SK-N-MC (cell line): Measurements from ENCODE around the gene PDE7B.

Source experiments
- DNase-seq: peaks from one replicate; pipeline ENCODE4 v3.0.0-alpha.2; 2011; ENCODE audit warnings: low read depth, low spot score
- H3K27ac ChIP-seq: fragments of 200-600 bp; sonication (generic); 2 replicates; pipeline ENCODE4 v1.5.1; 2016; ENCODE audit warnings: mixed run types
- H3K36me3 ChIP-seq: fragments of 200-600 bp; sonication (generic); 2 replicates; pipeline ENCODE4 v1.6.1; 2017; ENCODE audit warnings: antibody characterized with exemption, low read length, mixed read lengths; ENCODE audit not compliant: insufficient read depth
- H3K4me3 ChIP-seq: fragments of 200-600 bp; sonication (generic); 2 replicates; pipeline ENCODE4 v1.5.1; 2016
- H3K9ac ChIP-seq: fragments of 200-600 bp; sonication (generic); 2 replicates; pipeline ENCODE4 v1.8.0; 2017; ENCODE audit warnings: mixed run types, mixed read lengths; ENCODE audit not compliant: insufficient read length
- H3K9me3 ChIP-seq: fragments of 200-600 bp; sonication (generic); 2 replicates; pipeline ENCODE4 v1.6.1; 2017; ENCODE audit warnings: low read depth, mild to moderate bottlenecking, antibody characterized with exemption, low read length, moderate library complexity, mixed read lengths
- EZH2 ChIP-seq: fragments of 200-600 bp; sonication (generic); IDR thresholded peaks from one replicate; pipeline ENCODE4 v1.6.1; 2017; ENCODE audit warnings: antibody characterized with exemption
- FOXP2 ChIP-seq: optimal IDR thresholded peaks from 2 replicates; pipeline ENCODE3; 2011; ENCODE audit warnings: mild to moderate bottlenecking, moderate library complexity; ENCODE audit not compliant: insufficient read depth; ENCODE audit errors: extremely low read length, control extremely low read depth
- POLR2AphosphoS5 ChIP-seq: IDR thresholded peaks from 2 replicates; pipeline ENCODE4 v1.6.1; 2012; ENCODE audit warnings: mild to moderate bottlenecking, low read depth, low read length, borderline replicate concordance

PDE7B gene

GRCh38 chr6:135972586-135972985, 121.1 kb downstream of the PDE7B start:
- no peak overlapping the region for H3K27ac ChIP-seq
- H3K36me3 ChIP-seq = no peaks in the 10 kb centered on the region
- TF ChIP-seq FOXP2 (no peak), POLR2AphosphoS5 (no peak), EZH2 (no peak)
- H3K4me3 ChIP-seq = no peak overlapping the region
- H3K9ac ChIP-seq = no peak overlapping the region
- no peaks in the 10 kb centered on the region for H3K9me3 ChIP-seq
- DNase-seq = no peak

GRCh38 chr6:135974426-135974825, 122.9 kb downstream of the PDE7B start:
- no peak overlapping the region for H3K9ac ChIP-seq
- no peak overlapping the region for H3K4me3 ChIP-seq
- H3K27ac ChIP-seq = no peak overlapping the region
- TF ChIP-seq POLR2AphosphoS5 (no peak), FOXP2 (no peak), EZH2 (no peak)
- DNase-seq = no peak
- H3K9me3 ChIP-seq = no peaks in the 10 kb centered on the region
- no peaks in the 10 kb centered on the region for H3K36me3 ChIP-seq

GRCh38 chr6:135976585-135976984, 125.1 kb downstream of the PDE7B start:
- Histone ChIP-seq H3K9ac (no peak overlapping the region), H3K36me3 (no peaks in the 10 kb centered on the region), H3K9me3 (no peaks in the 10 kb centered on the region), H3K4me3 (no peak overlapping the region), H3K27ac (no peak overlapping the region)
- no peak for DNase-seq
- no peak for TF ChIP-seq FOXP2
- TF ChIP-seq EZH2 = no peak
- no peak for TF ChIP-seq POLR2AphosphoS5

DNA sequence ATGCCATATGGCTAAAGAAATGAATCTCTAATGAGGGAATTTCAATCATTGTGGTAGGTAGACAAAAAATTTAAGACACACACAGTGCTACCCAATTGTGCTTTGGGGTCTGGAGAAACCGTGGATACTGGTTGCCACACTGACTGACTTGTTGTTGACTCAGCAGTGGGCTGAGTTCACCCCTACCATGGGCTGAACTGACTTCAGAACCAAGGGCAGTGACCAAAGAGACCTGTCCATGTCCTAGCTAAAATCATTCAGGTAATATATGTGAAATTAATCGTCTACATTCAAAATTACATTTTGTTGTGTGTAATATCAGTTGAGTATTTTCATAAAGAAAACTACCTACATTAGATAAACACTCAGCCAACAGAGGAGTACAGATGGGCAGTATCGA, 131.6 kb downstream of the PDE7B start:
- H3K9ac ChIP-seq = no peak overlapping the region
- H3K27ac ChIP-seq = no peak overlapping the region
- no peak overlapping the region for H3K4me3 ChIP-seq
- no peaks in the 10 kb centered on the region for H3K36me3 ChIP-seq
- no peak for DNase-seq
- TF ChIP-seq EZH2 (no peak), FOXP2 (no peak), POLR2AphosphoS5 (no peak)
- no peaks in the 10 kb centered on the region for H3K9me3 ChIP-seq

- Histone ChIP-seq H3K36me3 (no peaks in the 10 kb centered on the region), H3K9ac (no peak overlapping the region), H3K9me3 (no peaks in the 10 kb centered on the region), H3K4me3 (no peak overlapping the region), H3K27ac (no peak overlapping the region)
- no peak for DNase-seq
- TF ChIP-seq EZH2 = no peak
- TF ChIP-seq POLR2AphosphoS5 = no peak
- no peak for TF ChIP-seq FOXP2
These were observed 132.3 kb downstream of the PDE7B start for GRCh38 chr6:135983718-135984343.

DNA sequence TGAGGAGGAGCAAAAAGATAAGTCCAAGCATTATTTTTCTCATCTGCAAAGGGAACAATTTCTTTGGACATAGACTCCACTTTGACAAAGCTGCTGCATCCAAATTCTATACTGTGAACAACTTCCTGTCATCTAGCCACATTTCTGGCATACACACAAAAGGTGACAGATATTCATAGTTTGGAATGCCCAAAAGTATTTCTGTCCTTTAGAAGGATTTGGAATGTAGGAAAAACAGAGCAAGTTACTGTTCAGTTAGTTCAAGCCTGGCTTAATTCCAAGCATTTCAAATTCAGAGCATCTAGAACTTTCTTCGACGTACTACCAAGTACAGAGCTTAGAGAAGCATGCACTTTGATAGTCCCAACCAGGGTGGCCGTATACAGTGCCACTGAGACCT, 134.0 kb downstream of the PDE7B start:
- no peak overlapping the region for H3K9ac ChIP-seq
- no peak overlapping the region for H3K27ac ChIP-seq
- H3K9me3 ChIP-seq = no peaks in the 10 kb centered on the region
- DNase-seq = no peak
- TF ChIP-seq EZH2 = no peak
- TF ChIP-seq POLR2AphosphoS5 = no peak
- TF ChIP-seq FOXP2 = no peak
- no peak overlapping the region for H3K4me3 ChIP-seq
- no peaks in the 10 kb centered on the region for H3K36me3 ChIP-seq

DNA sequence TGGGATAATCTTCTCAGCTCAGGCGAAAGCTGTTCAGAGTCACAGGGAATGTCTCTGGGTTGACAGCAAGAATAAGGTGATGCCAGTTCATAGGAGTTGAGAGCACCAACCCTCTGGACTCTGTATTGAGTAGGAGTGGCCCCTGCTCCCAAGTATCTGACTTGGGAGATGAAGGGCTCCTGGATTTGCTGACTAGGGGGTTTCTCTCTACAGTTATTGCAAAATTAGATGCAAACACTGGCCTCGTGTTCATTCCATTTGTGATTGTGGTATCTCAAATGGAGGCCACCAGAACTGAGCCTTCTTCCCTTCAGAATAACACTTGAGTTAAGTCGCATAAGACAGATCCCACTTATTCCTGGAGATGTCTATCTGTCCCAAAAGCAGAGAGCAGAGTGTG, 135.7 kb downstream of the PDE7B start:
- Histone ChIP-seq H3K36me3 (no peaks in the 10 kb centered on the region), H3K27ac (no peak overlapping the region), H3K4me3 (no peak overlapping the region), H3K9me3 (no peaks in the 10 kb centered on the region), H3K9ac (no peak overlapping the region)
- DNase-seq = no peak
- no peak for TF ChIP-seq EZH2
- no peak for TF ChIP-seq POLR2AphosphoS5
- TF ChIP-seq FOXP2 = no peak

GRCh38 chr6:135990439-135990838, 138.9 kb downstream of the PDE7B start:
- H3K27ac ChIP-seq = 0 out of 2 replicates have a peak overlapping the region, but pooled peaks have one; percentile 33
- no peaks in the 10 kb centered on the region for H3K36me3 ChIP-seq
- TF ChIP-seq FOXP2 = no peak
- TF ChIP-seq EZH2 = no peak
- no peak for TF ChIP-seq POLR2AphosphoS5
- H3K9me3 ChIP-seq = no peaks in the 10 kb centered on the region
- no peak overlapping the region for H3K4me3 ChIP-seq
- no peak overlapping the region for H3K9ac ChIP-seq
- DNase-seq = no peak

GRCh38 chr6:135990855-135991464, 139.5 kb downstream of the PDE7B start:
- Histone ChIP-seq H3K9me3 (no peaks in the 10 kb centered on the region), H3K9ac (no peak overlapping the region), H3K36me3 (no peaks in the 10 kb centered on the region), H3K4me3 (no peak overlapping the region), H3K27ac (0 out of 2 replicates have a peak overlapping the region, but pooled peaks have one; percentile 33)
- DNase-seq = no peak
- no peak for TF ChIP-seq EZH2
- TF ChIP-seq POLR2AphosphoS5 = no peak
- no peak for TF ChIP-seq FOXP2
